Gastrocnemius medialis (tissue), 4 donors: Measurements from ENCODE around the gene GSAP. TPM values are rescaled to one million over a fixed set of nuclear protein-coding genes. Genes with fewer than 3 reads are reported as not detected.

Experiments
- ATAC-seq, 2 donors: fragments of 150-250 bp; one replicate each; pipeline ENCODE4 v1.9.1; 2016
- DNase-seq, 2 donors: peaks; one replicate each; pipeline ENCODE4 v3.0.0-alpha.2; 2019
- H3K27ac ChIP-seq, 4 donors: fragments of 200-600 bp; sonication (generic); 1 replicate in 1 of 4; 2 replicates in 3 of 4; pipeline ENCODE4 v1.5.1; 2016 to 2018; ENCODE audit warnings: mild to moderate bottlenecking in 2 of 4, moderate library complexity in 1 of 4
- H3K27me3 ChIP-seq, 3 donors: fragments of 200-600 bp; sonication (generic) in 2 of 3; 1 replicate in 1 of 3; 2 replicates in 2 of 3; pipeline versions ENCODE4 v1.5.1 to v1.6.0; 2016 to 2019; ENCODE audit warnings: mild to moderate bottlenecking in 1 of 3, moderate library complexity in 1 of 3
- H3K36me3 ChIP-seq, 2 donors: fragments of 200-600 bp; sonication (generic) in 1 of 2; one replicate each; pipeline ENCODE4 v1.5.1; 2017 to 2018
- H3K4me1 ChIP-seq, 2 donors: fragments of 200-600 bp; sonication (generic) in 1 of 2; one replicate each; pipeline ENCODE4 v1.5.1; 2016 to 2017; ENCODE audit warnings: mild to moderate bottlenecking in 2 of 2
- H3K4me3 ChIP-seq, 4 donors: fragments of 200-600 bp; sonication (generic) in 3 of 4; 1 replicate in 1 of 4; 2 replicates in 3 of 4; pipeline ENCODE4 v1.5.1; 2016 to 2019; ENCODE audit warnings: mild to moderate bottlenecking in 2 of 4
- H3K9me3 ChIP-seq, 3 donors: fragments of 200-600 bp; sonication (generic) in 2 of 3; 1 replicate in 1 of 3; 2 replicates in 2 of 3; pipeline ENCODE4 v1.5.1; 2016 to 2019
- POLR2A ChIP-seq, 2 donors: fragments of 450-650 bp; IDR thresholded peaks; one replicate each; pipeline ENCODE4 v1.6.1; 2017; ENCODE audit warnings: antibody characterized with exemption in 2 of 2, mild to moderate bottlenecking in 2 of 2, moderate library complexity in 2 of 2
- in situ Hi-C, 4 donors: fragments of 200-750 bp; cut with MboI; loops; one replicate each; pipeline versions ENCODE4 v1.15.0 to v1.8.0; 2017; ENCODE audit warnings: low sequenced_read_pairs in 4 of 4
- intact Hi-C: fragments of 100-400 bp; cut with DNase I; formaldehyde crosslinking; loops from one replicate; pipeline ENCODE4 v1.15.1; 2023; ENCODE audit warnings: low total_unique reads
- total RNA-seq, 4 donors: library from RNA; depleted of rRNA; stranded (reverse); fragments of >200 nt; gene quantifications; one replicate each; pipeline versions ENCODE4 v1.1.0 to v1.2.3, GENCODE V29; 2016
- TF ChIP-seq, protein P1 (sequence below), 5 experiments: fragments of 450-650 bp in 3 of 5; fragments of 200-600 bp in 2 of 5; sonication (generic) in 2 of 5; IDR thresholded peaks in 4 of 5; conservative IDR thresholded peaks in 1 of 5; 1 replicate in 4 of 5; 2 replicates in 1 of 5; pipeline ENCODE4 v1.5.1; 2016 to 2019; ENCODE audit warnings: antibody characterized with exemption in 5 of 5, mild to moderate bottlenecking in 3 of 5, moderate library complexity in 3 of 5

GSAP gene
- total RNA-seq, 4 donors from 2014 or later = 1.2 to 8.3 (median 2.5) TPM

DNA sequence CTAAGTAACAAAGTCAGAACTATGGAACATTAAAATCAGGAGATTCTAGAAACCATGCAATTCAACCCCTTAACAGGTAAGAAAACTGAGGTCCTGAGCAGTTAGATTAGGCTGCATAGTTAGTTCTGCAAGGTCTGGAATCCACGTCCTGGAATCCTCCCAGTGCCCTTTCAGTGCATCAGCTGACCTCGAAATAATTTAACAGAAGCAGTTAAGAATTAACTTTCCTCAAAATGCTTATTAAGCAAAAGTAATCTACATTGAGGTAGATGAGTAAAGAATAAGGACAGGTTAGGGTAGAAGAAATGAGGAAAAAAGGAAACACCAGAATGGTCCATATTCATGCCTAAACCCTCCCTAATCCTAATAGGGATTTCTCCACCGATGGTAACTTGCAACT, 37.6 kb downstream of the GSAP start:
- Histone ChIP-seq H3K4me1 (no peaks in the 10 kb centered on the region), H3K27me3 (no peaks in the 10 kb centered on the region), H3K4me3 (no peak overlapping the region), H3K9me3 (no peaks in the 10 kb centered on the region), H3K27ac (no peak overlapping the region), H3K36me3 (peaks cover 0 to 15% of the 10 kb centered on the region in 2 donors)
- intact Hi-C loops (no loop called here), in situ Hi-C loops (no loop called here)
- TF ChIP-seq, protein P1, sequence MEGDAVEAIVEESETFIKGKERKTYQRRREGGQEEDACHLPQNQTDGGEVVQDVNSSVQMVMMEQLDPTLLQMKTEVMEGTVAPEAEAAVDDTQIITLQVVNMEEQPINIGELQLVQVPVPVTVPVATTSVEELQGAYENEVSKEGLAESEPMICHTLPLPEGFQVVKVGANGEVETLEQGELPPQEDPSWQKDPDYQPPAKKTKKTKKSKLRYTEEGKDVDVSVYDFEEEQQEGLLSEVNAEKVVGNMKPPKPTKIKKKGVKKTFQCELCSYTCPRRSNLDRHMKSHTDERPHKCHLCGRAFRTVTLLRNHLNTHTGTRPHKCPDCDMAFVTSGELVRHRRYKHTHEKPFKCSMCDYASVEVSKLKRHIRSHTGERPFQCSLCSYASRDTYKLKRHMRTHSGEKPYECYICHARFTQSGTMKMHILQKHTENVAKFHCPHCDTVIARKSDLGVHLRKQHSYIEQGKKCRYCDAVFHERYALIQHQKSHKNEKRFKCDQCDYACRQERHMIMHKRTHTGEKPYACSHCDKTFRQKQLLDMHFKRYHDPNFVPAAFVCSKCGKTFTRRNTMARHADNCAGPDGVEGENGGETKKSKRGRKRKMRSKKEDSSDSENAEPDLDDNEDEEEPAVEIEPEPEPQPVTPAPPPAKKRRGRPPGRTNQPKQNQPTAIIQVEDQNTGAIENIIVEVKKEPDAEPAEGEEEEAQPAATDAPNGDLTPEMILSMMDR (IDR thresholded peaks at IDR 0.05 in 4 of 5, conservative IDR thresholded peaks at IDR 0.05 in 1 of 5) = no peak
- no peak for TF ChIP-seq POLR2A (IDR thresholded peaks at IDR 0.05)
- ATAC-seq (no peak), DNase-seq (no peak)

DNA sequence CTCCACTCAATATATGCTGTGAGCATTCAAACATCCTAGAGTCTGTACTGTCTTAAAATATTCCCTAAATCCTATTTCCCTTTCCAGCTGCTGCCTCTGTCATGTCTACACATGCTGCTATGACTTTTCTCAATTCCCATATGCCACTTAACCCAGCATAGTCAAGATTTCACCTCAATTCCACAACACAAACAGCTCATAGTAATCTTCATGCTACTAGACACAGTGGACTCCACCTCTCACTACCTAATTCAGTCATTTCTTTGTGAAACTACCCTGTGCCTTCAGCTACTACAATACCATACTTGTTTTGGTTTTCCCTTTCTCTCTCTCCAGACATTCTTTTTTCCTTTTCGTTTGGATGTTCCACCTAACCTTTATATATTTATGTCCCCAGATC, 45.5 kb downstream of the GSAP start:
- intact Hi-C loops = no loop called here
- no peak for DNase-seq
- in situ Hi-C loops = no loop called here

DNA sequence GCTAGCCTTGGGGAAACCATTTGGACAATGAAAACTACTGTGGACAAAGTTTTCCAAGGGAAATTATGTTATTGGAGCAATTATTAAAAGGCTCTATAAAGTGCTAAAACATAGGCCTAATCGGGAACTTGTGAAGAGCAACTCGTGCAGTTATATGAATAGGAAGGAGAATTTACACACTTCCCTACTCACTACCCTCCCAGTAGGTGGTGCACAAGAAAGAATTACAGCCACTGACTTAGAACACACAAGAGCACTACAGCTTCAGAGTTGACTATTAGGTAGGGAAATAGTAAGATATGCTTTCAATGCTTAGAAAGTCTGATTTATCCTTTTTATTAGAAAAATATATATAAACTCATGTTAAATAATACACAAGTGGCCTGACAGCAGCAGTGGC, 47.2 kb downstream of the GSAP start:
- TF ChIP-seq, protein P1 (IDR thresholded peaks at IDR 0.05 in 4 of 5, conservative IDR thresholded peaks at IDR 0.05 in 1 of 5) = no peak
- no peak for TF ChIP-seq POLR2A (IDR thresholded peaks at IDR 0.05)
- no peaks in the 10 kb centered on the region for H3K4me1 ChIP-seq
- H3K27ac ChIP-seq = no peak overlapping the region
- H3K27me3 ChIP-seq = no peaks in the 10 kb centered on the region
- peaks cover 0 to 8% of the 10 kb centered on the region in 2 donors for H3K36me3 ChIP-seq
- no peaks in the 10 kb centered on the region for H3K9me3 ChIP-seq
- intact Hi-C loops (no loop called here), in situ Hi-C loops (no loop called here)
- no peak overlapping the region for H3K4me3 ChIP-seq
- no peak for DNase-seq
- ATAC-seq = no peak

More for the DNA sequence above, 45.5 kb downstream of the GSAP start:
- Histone ChIP-seq H3K4me1 (no peaks in the 10 kb centered on the region), H3K27ac (no peak overlapping the region), H3K9me3 (no peaks in the 10 kb centered on the region), H3K27me3 (no peaks in the 10 kb centered on the region), H3K4me3 (no peak overlapping the region), H3K36me3 (peaks cover 0 to 13% of the 10 kb centered on the region in 2 donors)
- TF ChIP-seq POLR2A (IDR thresholded peaks at IDR 0.05) = no peak
- TF ChIP-seq, protein P1 (IDR thresholded peaks at IDR 0.05 in 4 of 5, conservative IDR thresholded peaks at IDR 0.05 in 1 of 5) = no peak
- ATAC-seq = no peak

DNA sequence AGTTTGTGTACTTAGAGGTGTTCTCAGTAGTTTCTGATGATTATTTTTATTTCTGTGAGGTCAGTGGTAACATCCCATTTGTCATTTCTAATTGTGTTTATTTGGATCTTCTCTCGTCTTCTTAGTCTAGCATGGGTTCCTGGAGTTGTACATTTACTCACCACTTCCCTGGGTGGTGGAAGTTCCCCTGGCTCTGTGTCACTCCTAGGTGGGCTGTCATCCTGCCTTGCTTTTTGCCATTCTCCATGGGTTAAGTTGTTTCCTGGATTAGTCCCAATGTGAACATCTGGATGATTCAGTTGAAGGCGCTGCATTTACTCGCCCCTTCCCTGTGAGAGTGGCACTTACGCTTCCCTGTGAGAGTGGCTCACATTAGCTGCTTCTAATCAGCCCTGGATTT, 48.2 kb downstream of the GSAP start:
- Histone ChIP-seq H3K27ac (no peak overlapping the region), H3K36me3 (peaks cover 0 to 4% of the 10 kb centered on the region in 2 donors), H3K9me3 (no peaks in the 10 kb centered on the region), H3K4me1 (no peaks in the 10 kb centered on the region), H3K4me3 (no peak overlapping the region), H3K27me3 (no peaks in the 10 kb centered on the region)
- intact Hi-C loops (no loop called here), in situ Hi-C loops (no loop called here)
- DNase-seq (no peak), ATAC-seq (no peak)
- TF ChIP-seq, protein P1 (IDR thresholded peaks at IDR 0.05 in 4 of 5, conservative IDR thresholded peaks at IDR 0.05 in 1 of 5) = no peak
- TF ChIP-seq POLR2A (IDR thresholded peaks at IDR 0.05) = no peak

DNA sequence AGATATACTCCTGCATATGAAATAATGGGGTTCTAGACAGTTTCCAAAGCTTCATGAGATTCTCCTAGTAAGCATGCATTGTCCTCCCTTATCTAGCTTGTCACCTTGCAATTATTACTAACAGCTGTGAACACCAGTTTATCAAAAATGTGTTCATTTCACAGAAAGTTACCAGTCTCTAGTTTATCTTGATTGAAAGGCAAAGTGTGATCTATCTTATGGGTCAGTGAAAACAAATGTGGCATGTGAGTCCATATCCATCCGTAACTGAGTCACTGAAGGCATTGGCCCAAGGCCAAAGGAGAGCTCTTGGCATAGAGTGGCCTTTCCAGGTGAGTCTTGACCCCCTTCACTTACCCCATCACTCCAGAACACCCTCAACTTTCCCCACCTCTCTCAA, 53.2 kb downstream of the GSAP start:
- TF ChIP-seq, protein P1 (IDR thresholded peaks at IDR 0.05 in 4 of 5, conservative IDR thresholded peaks at IDR 0.05 in 1 of 5) = no peak
- TF ChIP-seq POLR2A (IDR thresholded peaks at IDR 0.05) = no peak
- Histone ChIP-seq H3K36me3 (peaks cover 0 to 4% of the 10 kb centered on the region in 2 donors), H3K4me1 (peaks cover 0 to 4% of the 10 kb centered on the region in 2 donors), H3K4me3 (no peak overlapping the region), H3K27me3 (no peaks in the 10 kb centered on the region), H3K9me3 (no peaks in the 10 kb centered on the region), H3K27ac (no peak overlapping the region)
- intact Hi-C loops (no loop called here), in situ Hi-C loops (no loop called here)
- ATAC-seq (no peak), DNase-seq (no peak)
